Measurements from ENCODE around the gene PRG2. TPM values are rescaled to one million over a fixed set of nuclear protein-coding genes. Genes with fewer than 3 reads are reported as not detected.
A peak's percentile ranks its signal among the peaks of the same experiment; 100 is the strongest.

PRG2 gene
- total RNA-seq, 1 donor from 2014 or later = 0.33 TPM

DNA sequence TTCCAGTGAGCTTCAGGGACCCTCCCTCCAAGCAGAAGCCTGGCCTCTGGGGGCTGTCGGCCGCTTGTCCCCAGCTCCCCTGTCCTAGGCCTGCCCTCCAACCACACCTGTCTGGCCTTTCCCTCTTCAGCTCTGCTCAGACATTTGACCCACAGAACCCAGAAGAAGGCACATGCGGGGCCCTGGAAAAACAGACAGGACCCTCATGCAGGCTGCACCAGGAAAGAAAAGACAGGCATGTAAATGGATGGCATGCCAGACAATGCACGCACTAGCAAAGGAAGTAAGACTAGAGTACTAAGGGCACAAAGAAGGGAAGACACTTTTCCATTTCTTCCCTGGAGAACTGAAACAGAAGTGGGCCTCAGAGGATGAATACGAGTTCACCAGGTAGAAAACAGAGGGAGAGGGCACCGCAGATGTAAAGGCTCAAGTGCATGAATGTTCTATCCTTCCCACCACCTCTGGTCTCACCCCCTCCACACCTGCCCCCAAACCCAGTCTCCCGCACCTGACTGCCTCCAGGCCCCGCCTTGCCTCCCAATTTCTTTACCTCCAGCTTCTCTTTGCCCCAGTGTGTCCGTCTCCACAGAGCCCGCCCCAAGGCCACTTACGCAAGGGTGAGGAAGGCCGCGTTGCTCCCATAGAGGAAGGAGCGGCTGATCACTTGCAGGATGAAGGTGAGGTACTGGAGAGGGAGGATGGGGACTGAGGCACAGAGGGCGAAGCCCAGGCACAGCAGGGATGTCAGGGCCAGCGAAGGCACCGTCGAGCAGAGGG is 19.1 kb upstream of the PRG2 start:
- no peaks in the 10 kb centered on the region for H3K27me3 ChIP-seq (ENCODE audit: control insufficient read depth, insufficient read depth, low read length)
- peaks cover 2% of the 10 kb centered on the region for H3K36me3 ChIP-seq (ENCODE audit: control insufficient read depth, insufficient read depth, low read length)
- TF ChIP-seq, protein P1, sequence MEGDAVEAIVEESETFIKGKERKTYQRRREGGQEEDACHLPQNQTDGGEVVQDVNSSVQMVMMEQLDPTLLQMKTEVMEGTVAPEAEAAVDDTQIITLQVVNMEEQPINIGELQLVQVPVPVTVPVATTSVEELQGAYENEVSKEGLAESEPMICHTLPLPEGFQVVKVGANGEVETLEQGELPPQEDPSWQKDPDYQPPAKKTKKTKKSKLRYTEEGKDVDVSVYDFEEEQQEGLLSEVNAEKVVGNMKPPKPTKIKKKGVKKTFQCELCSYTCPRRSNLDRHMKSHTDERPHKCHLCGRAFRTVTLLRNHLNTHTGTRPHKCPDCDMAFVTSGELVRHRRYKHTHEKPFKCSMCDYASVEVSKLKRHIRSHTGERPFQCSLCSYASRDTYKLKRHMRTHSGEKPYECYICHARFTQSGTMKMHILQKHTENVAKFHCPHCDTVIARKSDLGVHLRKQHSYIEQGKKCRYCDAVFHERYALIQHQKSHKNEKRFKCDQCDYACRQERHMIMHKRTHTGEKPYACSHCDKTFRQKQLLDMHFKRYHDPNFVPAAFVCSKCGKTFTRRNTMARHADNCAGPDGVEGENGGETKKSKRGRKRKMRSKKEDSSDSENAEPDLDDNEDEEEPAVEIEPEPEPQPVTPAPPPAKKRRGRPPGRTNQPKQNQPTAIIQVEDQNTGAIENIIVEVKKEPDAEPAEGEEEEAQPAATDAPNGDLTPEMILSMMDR (IDR thresholded peaks at IDR 0.05; ENCODE audit: insufficient read depth, low read length, poor library complexity, severe bottlenecking) = no peak
- DNase-seq (ENCODE audit: low read depth) = no peak
- H3K4me3 ChIP-seq (ENCODE audit: low read depth, low read length) = no peak overlapping the region

DNA sequence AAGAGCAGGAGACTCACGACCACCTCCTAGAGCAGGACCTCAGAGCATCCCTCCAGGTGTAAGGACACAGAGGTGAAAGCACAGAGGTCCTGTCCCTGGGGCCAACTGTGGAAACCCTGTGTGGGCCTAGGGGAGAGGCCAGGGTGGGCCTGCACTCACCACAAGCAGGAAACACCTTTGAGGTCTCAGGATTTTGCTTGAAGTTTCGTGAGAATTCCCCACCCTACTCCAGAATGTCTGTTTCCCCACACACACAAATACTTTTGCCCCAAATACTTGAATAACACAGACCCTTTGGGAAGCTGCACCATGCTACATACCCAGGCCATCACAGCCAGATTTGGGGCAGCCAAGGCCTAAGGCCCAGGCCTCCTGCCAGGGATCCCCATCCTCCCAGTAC is 18.3 kb upstream of the PRG2 start:
- Histone ChIP-seq H3K36me3 (ENCODE audit: control insufficient read depth, insufficient read depth, low read length) (peaks cover 2% of the 10 kb centered on the region), H3K4me3 (ENCODE audit: low read depth, low read length) (no peak overlapping the region), H3K27me3 (ENCODE audit: control insufficient read depth, insufficient read depth, low read length) (no peaks in the 10 kb centered on the region)
- TF ChIP-seq, protein P1 (IDR thresholded peaks at IDR 0.05; ENCODE audit: insufficient read depth, low read length, poor library complexity, severe bottlenecking) = no peak
- DNase-seq (ENCODE audit: low read depth) = no peak

DNA sequence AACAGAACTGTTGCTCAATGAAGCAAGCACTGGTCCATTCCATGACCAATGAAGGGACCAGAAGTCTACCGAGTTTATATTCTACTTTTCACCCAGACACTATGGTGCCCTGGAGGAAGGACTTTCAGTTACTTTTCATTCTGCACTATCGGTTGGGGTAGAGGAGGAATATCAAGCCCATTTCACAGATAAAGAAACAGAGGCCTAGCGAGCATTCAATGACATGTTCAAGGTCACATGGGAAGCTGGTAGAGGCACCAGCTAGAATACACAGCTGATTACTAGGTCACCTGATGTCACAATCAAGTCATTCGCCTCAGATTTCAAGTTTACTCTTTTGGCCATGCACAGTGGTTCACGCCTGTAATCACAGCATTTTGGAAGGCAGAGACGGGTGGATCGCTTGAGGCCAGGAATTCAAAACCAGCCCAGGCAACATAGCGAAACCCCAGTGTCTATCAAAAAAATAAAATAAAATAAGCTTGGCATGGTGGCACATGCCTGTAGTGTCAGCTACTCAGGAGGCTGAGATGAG is 17.6 kb upstream of the PRG2 start:
- Histone ChIP-seq H3K4me3 (ENCODE audit: low read depth, low read length) (no peak overlapping the region), H3K27me3 (ENCODE audit: control insufficient read depth, insufficient read depth, low read length) (no peaks in the 10 kb centered on the region), H3K36me3 (ENCODE audit: control insufficient read depth, insufficient read depth, low read length) (peaks cover 2% of the 10 kb centered on the region)
- no peak for DNase-seq (ENCODE audit: low read depth)
- TF ChIP-seq, protein P1 (IDR thresholded peaks at IDR 0.05; ENCODE audit: insufficient read depth, low read length, poor library complexity, severe bottlenecking) = no peak

DNA sequence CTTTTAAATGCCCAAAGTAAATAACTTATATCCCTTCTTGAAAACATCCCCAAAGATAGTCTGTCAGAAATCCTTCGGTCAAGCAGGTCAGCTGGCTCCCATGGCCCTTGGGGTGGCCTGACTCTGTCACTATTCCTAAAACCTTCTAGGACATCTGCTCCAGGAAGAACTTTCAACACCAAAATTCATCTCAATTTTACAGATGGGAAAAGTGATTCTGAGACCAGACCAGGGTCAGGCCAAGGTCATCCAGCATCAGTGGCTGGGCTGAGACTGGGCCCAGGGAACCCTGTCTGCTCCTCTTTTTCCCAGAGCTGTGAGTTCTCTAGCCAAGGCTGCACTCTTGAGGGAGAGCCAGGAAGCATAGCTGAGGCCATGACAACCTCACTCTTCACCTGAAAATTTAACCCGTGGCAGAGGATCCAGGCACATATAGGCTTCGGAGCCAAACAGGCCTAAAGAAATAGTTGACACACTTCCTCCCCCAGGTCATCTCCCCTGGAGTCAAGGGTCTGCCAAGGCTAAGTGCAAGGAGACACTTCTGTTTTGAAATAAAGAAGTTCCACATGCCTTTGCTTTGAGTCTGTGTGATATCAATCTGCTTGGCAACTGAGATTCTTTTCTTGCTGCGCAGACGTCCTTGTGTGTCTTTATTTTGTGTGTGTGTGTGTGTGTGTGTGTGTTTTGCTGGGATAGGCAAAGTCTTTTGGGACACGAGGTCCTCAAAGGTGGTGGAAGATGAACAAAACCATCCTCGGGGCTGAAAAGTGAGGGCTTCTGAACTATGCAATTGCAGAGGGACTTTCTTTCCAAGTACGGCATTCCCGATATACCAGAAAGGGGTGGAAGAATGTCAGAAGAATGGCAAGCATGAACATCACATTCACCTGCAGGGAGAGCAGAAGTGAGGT is 16.8 kb upstream of the PRG2 start:
- DNase-seq (ENCODE audit: low read depth) = no peak
- Histone ChIP-seq H3K27me3 (ENCODE audit: control insufficient read depth, insufficient read depth, low read length) (no peaks in the 10 kb centered on the region), H3K4me3 (ENCODE audit: low read depth, low read length) (no peak overlapping the region), H3K36me3 (ENCODE audit: control insufficient read depth, insufficient read depth, low read length) (peaks cover 2% of the 10 kb centered on the region)
- TF ChIP-seq, protein P1 (IDR thresholded peaks at IDR 0.05; ENCODE audit: insufficient read depth, low read length, poor library complexity, severe bottlenecking) = no peak

DNA sequence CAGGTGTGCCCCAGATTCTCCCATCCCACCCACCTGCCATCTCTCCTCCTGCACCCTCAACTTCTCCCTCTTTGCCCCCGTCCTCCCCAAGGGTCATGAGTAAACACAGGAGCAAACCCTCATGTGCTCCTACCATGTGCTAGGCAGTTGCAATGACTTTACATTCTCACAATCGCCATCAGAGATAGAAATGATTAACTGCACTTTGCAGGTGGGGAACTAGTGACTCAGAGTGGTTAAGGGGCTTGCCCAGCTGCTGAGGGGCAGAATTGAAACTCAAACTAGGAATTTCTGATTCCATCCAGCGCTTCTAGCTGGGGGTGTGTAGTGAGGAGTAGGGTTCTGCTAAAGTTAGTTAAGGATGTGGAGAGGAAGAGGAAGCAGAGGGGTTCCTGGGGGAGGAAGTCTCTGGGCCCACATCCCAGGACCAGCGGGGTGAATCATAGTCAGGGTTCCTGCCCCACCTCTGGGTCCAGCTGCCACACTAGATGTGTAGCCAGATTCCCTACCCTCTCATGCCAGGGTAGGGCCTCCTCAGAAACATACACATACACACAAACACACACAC is 16.0 kb upstream of the PRG2 start:
- Histone ChIP-seq H3K36me3 (ENCODE audit: control insufficient read depth, insufficient read depth, low read length) (peaks cover 2% of the 10 kb centered on the region), H3K4me3 (ENCODE audit: low read depth, low read length) (no peak overlapping the region), H3K27me3 (ENCODE audit: control insufficient read depth, insufficient read depth, low read length) (no peaks in the 10 kb centered on the region)
- DNase-seq (ENCODE audit: low read depth) = peak; percentile 80
- TF ChIP-seq, protein P1 (IDR thresholded peaks at IDR 0.05; ENCODE audit: insufficient read depth, low read length, poor library complexity, severe bottlenecking) = no peak

All from kidney epithelial cell (primary cell).